Measurements from ENCODE around the gene HDAC4. TPM values are rescaled to one million over a fixed set of nuclear protein-coding genes. Genes with fewer than 3 reads are reported as not detected.

The HDAC4 gene
- total and polyA plus RNA-seq, 2 of the 8 experiments (the other 6 are each of a cell fraction or from before 2014, with no cell fraction given) = 15.4 to 31.5 TPM

DNA sequence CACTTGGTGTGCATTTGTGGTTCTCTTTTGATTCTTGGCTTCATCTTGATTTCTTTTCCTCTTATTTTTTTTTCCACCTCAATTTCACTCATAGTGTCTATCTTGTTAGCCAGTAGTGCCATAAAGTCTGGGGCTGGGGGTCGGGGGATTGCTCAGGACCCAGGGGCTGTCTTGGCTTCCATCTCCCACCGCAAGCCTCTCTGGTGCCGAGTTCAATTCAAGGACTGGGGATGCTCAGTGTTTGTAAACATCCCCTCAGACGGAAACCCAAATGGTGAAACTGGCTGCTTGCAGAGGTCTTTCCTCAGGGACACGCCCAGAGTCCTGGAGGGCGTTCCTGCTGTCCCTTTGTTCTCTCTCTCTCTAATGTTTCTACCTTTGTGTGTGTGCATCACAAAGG is 379.6 kb downstream of the HDAC4 start (continued):
- no peak for TF ChIP-seq CHD2 (IDR thresholded peaks at IDR 0.05; ENCODE audit: low read length)

All from H1 (cell line).